Activated T-helper 1 cell treated with anti-CD3 and anti-CD28 coated beads, Interleukin-2, amount 50 U/mL, for 16 hours (primary cell): ENCODE measurements around the gene FGR.
"Not testable (repeated sequence)": the region's sequence is repeated elsewhere in the genome, so short reads cannot be mapped to it uniquely, and the experiment has no call there.

ENCODE experiments used
- DNase-seq, 2 donors: peaks; one replicate each; pipeline ENCODE4 v3.0.0-alpha.2; 2020; ENCODE audit warnings: low read depth in 1 of 2, low spot score in 1 of 2

FGR gene

GRCh38 chr1:27634985-27635367 lies at the start of gene FGR:
Gene FGR, minus strand, starts transcription at chr1:27635185. Its CDS starts 11,269 bp downstream, at chr1:27623916.
- DNase-seq = no peak

DNA sequence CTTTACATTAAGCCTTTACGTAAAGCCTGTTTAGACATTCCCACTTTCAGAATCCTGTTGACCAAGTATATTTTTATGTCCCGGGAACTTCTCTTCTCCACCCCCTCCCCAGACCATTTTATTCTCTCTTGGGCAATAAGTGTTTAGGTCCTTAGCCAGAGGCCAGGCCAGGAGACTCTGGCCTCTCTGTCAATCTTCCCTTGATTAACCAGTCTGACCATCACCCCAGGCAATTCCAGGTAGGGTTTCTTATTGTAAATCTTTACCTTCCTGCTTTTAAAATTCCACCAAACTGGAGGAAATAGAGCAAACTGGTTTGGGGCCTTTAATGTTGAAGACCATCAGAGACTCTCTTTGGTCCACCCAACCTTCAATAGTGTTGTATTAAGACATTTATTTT lies 49.2 kb upstream of the FGR start:
- no peak for DNase-seq

GRCh38 chr1:27682351-27682944 lies 47.5 kb upstream of the FGR start:
- no peak for DNase-seq

DNA sequence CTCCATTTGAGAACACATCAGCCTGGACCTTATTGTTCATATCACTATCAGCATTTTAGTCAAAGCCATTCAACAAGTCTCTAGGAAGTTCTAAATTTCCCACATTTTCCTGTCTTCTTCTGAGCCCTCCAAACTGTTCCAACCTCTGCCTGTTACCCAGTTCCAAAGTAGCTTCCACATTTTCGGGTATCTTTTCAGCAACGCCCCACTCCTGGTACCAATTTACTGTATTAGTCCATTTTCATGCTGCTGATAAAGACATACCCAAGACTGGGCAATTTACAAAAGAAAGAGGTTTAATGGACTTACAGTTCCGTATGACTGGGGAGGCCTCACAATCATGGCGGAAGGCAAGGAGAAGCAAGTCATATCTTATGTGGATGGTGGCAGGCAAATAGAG lies 46.6 kb upstream of the FGR start:
- DNase-seq = not testable (repeated sequence)

DNA sequence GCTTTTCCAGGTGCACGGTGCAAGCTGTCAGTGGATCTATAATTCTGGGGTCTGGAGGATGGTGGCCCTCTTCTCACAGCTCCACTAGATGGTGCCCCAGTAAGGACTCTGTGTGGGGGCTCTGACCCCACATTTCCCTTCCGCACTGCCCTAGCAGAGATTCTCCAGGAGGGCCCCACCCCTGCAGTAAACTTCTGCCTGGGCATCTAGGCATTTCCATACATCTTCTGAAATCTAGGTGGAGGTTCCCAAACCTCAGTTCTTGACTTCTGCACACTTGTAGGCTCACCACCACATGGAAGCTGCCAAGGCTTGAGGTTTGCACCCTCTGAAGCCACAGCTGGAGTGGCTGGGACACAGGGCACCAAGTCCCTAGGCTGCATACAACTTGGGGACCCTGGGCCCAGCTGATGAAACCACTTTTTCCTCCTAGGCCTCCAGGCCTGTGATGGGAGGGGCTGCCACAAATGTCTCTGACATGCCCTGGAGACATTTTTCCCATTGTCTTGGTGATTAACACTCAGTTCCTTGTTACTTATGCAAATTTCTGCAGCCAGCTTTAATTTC lies 45.3 kb upstream of the FGR start:
- not testable (repeated sequence) for DNase-seq

GRCh38 chr1:27678747-27679146 lies 43.8 kb upstream of the FGR start:
- DNase-seq = no peak

- DNase-seq = no peak
Measured at GRCh38 chr1:27676410-27676809, 41.4 kb upstream of the FGR start.

- DNase-seq = no peak
Measured at GRCh38 chr1:27672750-27673112, 37.7 kb upstream of the FGR start.

- DNase-seq = peak; percentile 35 to 62
Measured at GRCh38 chr1:27671964-27672749, 37.2 kb upstream of the FGR start, which contains the start of gene IFI6. Gene IFI6, minus strand, starts transcription at chr1:27672192. Its CDS starts 2,878 bp downstream, at chr1:27669314.

GRCh38 chr1:27669876-27670275 lies 34.9 kb upstream of the FGR start:
- no peak for DNase-seq

GRCh38 chr1:27668808-27669723 lies 34.1 kb upstream of the FGR start:
- DNase-seq = peak; percentile 74 to 91

DNA sequence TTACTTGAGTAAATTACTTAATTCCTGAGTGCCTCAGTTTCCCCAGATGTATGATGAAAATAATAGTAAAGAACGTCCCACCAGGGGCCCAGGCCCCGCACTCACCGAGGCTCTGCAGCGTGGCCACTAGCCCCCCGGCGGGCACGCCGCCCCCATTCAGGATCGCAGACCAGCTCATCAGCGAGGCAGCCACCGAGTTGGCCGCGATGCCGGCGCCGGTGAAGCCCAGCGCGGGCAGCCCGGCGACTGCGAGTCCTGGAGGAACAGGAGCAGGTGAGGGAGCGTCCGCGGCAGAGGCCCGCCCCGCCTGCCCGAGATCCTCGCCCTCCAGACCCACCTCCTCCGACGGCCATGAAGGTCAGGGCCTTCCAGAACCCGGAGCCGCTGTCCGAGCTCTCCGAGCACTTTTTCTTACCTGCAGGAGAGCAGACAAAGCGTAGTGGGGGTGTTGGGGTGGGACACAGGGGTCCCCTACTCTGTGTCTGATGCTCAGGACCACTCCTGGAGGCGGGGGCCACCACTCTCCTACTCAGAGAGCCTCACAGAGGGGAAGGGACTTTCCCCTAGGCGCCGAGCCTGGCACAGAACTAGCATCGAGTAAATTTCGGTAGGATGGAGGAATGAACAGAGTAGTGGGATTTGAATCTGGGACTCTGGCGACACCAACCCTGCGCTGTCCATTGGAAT lies 33.3 kb upstream of the FGR start:
- DNase-seq = no peak

DNA sequence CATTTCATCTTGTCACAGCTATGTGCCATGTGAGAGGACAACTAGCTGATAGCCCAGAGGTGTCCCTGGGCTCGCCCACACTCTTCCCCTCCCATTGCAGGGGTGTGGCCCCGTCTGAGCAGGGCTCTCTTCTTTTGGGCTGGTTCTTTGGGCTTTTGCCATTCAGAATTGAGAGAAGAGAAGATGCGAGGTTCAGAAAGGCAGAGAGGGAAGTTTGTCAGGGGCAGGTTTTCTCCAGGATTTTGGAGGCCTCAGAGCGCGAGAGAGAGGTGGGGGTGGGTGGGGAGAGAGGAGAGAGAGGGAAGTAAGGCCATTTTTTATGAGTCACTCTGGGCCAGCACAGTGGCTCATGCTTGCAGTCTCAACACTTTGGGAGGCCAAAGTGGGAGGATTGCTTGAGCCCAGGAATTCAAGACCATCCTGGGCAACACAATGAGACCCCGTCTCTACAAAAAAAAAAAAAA lies 31.8 kb upstream of the FGR start:
- DNase-seq = no peak

GRCh38 chr1:27666294-27666693 lies 31.3 kb upstream of the FGR start:
- no peak for DNase-seq

DNA sequence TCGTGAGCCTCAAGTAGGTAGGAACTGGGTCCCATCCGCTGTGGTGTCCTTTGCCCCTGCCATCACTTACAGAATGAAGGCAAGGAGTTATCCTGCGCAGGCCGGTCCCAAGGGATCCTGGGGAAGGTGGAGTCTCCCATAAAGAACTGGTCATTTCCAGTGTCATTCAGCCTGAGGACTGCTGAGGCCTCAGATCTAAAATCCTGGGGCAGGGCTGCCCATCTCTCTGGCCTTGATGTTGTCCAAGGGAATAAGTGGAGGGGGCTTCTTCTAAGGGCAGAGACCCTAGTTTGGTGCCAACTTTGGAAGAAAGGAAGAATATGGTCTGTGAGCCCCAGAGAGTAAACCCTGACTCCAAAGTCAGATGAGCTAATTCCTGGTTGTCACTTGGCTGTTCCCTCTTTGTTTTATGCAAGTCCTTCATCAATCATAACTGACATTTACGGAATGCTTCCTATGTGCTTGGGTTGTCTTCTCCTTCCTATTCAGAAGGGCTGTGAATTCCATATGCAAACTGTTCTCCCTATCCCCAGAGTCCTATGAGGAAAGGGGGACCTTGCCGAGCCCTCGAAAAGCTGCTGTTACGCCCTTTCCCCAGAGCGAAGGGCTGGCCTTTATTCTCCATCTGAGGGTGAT lies 30.1 kb upstream of the FGR start:
- no peak for DNase-seq

DNA sequence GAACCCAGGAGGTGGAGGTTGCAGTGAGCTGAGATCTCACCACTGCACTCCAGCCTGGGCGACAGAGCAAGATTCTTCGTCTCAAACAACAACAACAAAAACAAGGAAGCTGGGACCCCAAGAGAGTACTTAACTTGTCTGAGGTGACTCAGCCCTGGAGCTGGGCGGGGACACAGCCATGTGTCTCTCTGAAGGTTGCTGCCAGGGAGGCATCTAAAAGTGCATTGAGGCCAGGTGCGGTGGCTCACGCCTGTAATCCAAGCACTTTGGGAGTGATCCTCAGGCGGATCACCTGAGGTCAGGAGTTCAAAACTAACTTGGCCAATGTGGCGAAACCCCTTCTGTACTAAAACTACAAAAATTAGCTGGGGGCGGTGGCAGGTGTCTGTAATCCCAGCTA lies 29.3 kb upstream of the FGR start:
- no peak for DNase-seq

DNA sequence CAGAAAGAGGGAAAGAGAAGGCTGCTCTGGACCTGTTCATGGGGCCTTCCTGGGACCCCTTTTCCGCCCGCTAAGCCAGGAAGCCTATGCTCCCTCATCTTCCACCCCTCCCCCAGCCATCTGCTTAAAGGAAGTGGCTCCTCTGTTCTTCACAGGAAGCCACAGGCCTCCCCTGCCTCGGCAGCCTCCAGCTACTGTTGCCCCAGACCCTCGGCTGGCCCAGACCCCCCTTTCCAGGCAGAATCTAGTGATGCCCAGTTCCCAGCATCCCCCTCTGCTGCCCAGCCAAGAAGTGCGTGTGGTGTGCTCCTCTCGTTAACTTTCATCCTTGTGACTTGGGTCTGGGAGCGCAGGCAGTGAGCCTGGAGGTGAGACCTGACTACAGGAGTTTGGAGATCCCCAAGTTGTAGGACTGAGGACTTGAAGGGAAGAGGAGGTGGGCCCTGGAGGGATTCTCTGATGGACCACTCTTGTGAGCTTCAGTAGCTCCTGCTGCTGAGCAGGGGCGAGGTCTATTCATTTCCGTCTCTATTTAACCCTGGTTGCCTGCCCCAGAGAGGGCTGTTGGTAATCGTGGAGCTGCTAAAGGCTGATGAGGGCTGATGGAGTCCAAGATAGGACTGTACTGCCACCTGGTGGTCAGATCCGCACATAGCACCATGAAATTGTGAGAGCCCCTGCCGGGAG lies 27.9 kb upstream of the FGR start:
- peak; percentile 83 to 89 for DNase-seq

GRCh38 chr1:27662261-27662660 lies 27.3 kb upstream of the FGR start:
- DNase-seq = no peak

DNA sequence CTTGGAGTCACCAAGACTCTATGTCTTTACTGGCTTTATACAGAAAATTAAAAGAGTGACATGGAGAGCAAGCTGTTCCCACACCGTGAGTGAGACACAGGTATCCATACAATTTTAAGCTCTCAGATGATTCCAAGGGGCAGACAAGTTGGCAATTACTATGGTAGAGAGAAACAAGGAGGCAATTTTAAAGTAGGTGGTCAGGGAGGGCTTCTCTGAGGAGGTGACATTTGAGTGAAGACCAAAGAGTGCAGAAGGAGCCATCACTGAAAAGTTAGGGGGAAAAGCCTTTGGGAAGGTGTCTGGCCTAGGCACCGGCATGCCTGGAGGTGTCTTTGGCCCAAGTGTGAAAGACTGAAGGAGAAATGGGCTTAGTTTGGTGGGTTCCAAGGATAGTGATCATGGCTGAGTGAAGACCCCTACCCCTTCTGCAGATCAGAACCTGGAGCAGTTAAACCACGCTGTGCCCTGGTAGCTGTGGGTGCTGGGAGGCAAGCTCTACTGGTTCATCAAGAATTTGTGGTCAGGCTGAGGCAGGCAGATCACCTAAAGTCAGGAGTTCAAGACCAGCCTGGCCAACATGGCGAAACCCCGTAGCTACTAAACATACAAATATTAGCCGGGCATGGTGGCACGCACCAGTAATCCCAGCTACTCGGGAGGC lies 26.6 kb upstream of the FGR start:
- DNase-seq = no peak
